K562 (cell line): ENCODE measurements around the gene SMG5. TPM values are rescaled to one million over a fixed set of nuclear protein-coding genes. Genes with fewer than 3 reads are reported as not detected.
A peak's percentile ranks its signal among the peaks of the same experiment; 100 is the strongest.

Experiments
- E2F5 ChIP-seq: sonication (generic); formaldehyde crosslinking; IDR thresholded peaks from 2 replicates; pipeline ENCODE4 v1.8.0; 2022; ENCODE audit warnings: mild to moderate bottlenecking, missing genetic modification reagents
- E2F6 ChIP-seq, 2 experiments: IDR thresholded peaks; 2 replicates each; pipeline ENCODE4 v1.6.1; 2011; ENCODE audit warnings: borderline replicate concordance in 1 of 2, control low read depth in 1 of 2, low read depth in 1 of 2, low read length in 1 of 2, mild to moderate bottlenecking in 1 of 2, mixed read lengths in 1 of 2, moderate library complexity in 1 of 2; ENCODE audit not compliant: insufficient read depth in 1 of 2, insufficient read length in 1 of 2, poor library complexity in 1 of 2, severe bottlenecking in 1 of 2; ENCODE audit errors: extremely low read depth in 1 of 2
- FOS ChIP-seq: IDR thresholded peaks from 3 replicates; pipeline ENCODE4 v1.6.1; 2011; ENCODE audit not compliant: insufficient read length; ENCODE audit errors: extremely low read depth
- HDAC2 ChIP-seq: fragments of 450-650 bp; IDR thresholded peaks from 2 replicates; pipeline ENCODE4 v1.6.1; 2016; ENCODE audit warnings: mild to moderate bottlenecking
- POLR2AphosphoS5 ChIP-seq: IDR thresholded peaks from 2 replicates; pipeline ENCODE4 v1.6.1; 2011; ENCODE audit warnings: mild to moderate bottlenecking, low read depth, low read length, moderate library complexity; ENCODE audit not compliant: control insufficient read depth, insufficient read depth
- SAP30 ChIP-seq: fragments of 200-600 bp; sonication (generic); IDR thresholded peaks from 2 replicates; pipeline ENCODE4 v1.6.1; 2012; ENCODE audit warnings: borderline replicate concordance, low read depth, mild to moderate bottlenecking, moderate library complexity, low read length, control low read depth, inconsistent platforms; ENCODE audit not compliant: insufficient read depth, poor library complexity, severe bottlenecking
- TBP ChIP-seq: optimal IDR thresholded peaks from 2 replicates; pipeline ENCODE3; 2011; ENCODE audit warnings: low read depth, low read length, improper control_type of control experiment
- VEZF1 ChIP-seq: fragments of 200-800 bp; sonication (Bioruptor generic); IDR thresholded peaks from 2 replicates; pipeline ENCODE4 v1.6.1; 2017; ENCODE audit warnings: missing genetic modification characterization, missing compliant biosample characterization
- polyA plus RNA-seq, 8 experiments: library from polyadenylated mRNA; depleted of rRNA in 4 of 8; stranded (reverse) in 5 of 8; unstranded in 3 of 8; fragments of >200 nt; fragmentation: Nextera tagmentation in 2 of 8; fragmentation: Illumina TruSeq in 1 of 8; extraction: Ambion mirVana in 2 of 8; extraction: Trizol in 1 of 8; gene quantifications; 2 replicates each; pipeline versions ENCODE4 v1.2.1 to v1.2.3, GENCODE V29; 2011 to 2014; ENCODE audit warnings: inconsistent platforms in 1 of 8, missing spikeins in 1 of 8
- total RNA-seq, 7 experiments: library from RNA; depleted of rRNA in 6 of 7; stranded (reverse); fragments of >200 nt in 6 of 7; fragmentation: Illumina TruSeq in 2 of 7; extraction: Trizol in 2 of 7; gene quantifications; 2 replicates each; pipeline versions ENCODE4 v1.2.1 to v1.2.3, GENCODE V29; 2011 to 2021; ENCODE audit warnings: low replicate concordance in 1 of 7

Gene SMG5
- total and polyA plus RNA-seq, 9 of the 15 experiments (the other 6 are each of a cell fraction or from before 2014, with no cell fraction given) = 1.4 to 85.9 (median 53.0) TPM

GRCh38 chr1:156295391-156295947 lies 12.8 kb upstream of the SMG5 start, which contains the start of gene GLMP (continued):
- TF ChIP-seq VEZF1 (CRISPR knock-in tag) (no peak), TBP (peak; percentile 32), SAP30 (peak; percentile 93), FOS (no peak), E2F5 (CRISPR knock-in tag) (no peak), POLR2AphosphoS5 (peak; percentile 17; the same call in 1 of the 2 replicates), HDAC2 (peak; percentile 47; the same call in 1 of the 2 replicates), E2F6 (IDR thresholded peaks at IDR 0.05; ENCODE audit: borderline replicate concordance in 1 of 2, extremely low read depth in 1 of 2, insufficient read depth in 1 of 2, insufficient read length in 1 of 2, low read depth in 1 of 2, low read length in 1 of 2, poor library complexity in 1 of 2, severe bottlenecking in 1 of 2) (peak in 1 of 2 experiments; percentile 83)
